ENCODE data around the gene TPD52L2. TPM values are rescaled to one million over a fixed set of nuclear protein-coding genes. Genes with fewer than 3 reads are reported as not detected.

The TPD52L2 gene
- total RNA-seq, 2 experiments from 2014 or later, result 15.1 to 15.3 TPM

DNA sequence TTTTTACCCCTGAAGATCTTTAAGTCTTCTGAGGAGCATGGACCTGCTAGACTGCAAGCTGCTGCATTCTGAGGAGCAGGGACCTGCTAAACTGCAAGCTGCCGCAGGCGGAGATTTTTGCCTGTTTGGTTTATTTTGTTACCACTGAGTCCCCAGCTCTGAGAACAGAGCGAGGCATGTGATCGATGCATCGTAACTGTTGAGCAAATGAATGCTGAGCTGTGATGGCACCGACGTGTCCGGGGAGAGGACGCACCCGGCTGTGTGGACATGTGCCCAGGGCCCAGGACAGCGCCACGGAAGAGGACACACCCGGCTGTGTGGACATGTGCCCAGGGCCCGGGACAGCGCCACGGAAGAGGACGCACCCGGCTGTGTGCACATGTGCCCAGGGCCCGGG is 54.1 kb downstream of the TPD52L2 start:
- Mint-ChIP-seq H3K36me3 (ENCODE audit: low read depth) (peaks cover 41% of the 10 kb centered on the region), H3K4me3 (no peak overlapping the region), H3K27ac (no peak overlapping the region), H3K9me3 (no peaks in the 10 kb centered on the region), H3K27me3 (no peaks in the 10 kb centered on the region), H3K4me1 (ENCODE audit: low read depth) (peaks cover 6% of the 10 kb centered on the region)
- no peak for ATAC-seq (ENCODE audit: poor library complexity)
- Histone ChIP-seq H3K4me1 (ENCODE audit: insufficient read depth, low read length) (no peaks in the 10 kb centered on the region), H3K36me3 (ENCODE audit: insufficient read depth, low read length) (peaks cover 22% of the 10 kb centered on the region), H3K27me3 (ENCODE audit: control insufficient read depth in 1 of 2, insufficient read depth in 2 of 2, low read length in 2 of 2) (no peaks in the 10 kb centered on the region), H3K4me3 (ENCODE audit: low read length) (no peak overlapping the region), H3K9me3 (ENCODE audit: control insufficient read depth in 1 of 2, insufficient read depth in 1 of 2, low read length in 2 of 2) (peaks cover 0 to 15% of the 10 kb centered on the region in 2 experiments), H3K27ac (ENCODE audit: low read depth in 1 of 2, low read length in 2 of 2) (no peak overlapping the region)
- DNase-seq, result no peak
- no peak for TF ChIP-seq CTCF (IDR thresholded peaks at IDR 0.05)
- ChIA-PET POLR2A (no interaction called here), CTCF (no interaction called here)
- intact Hi-C loops (cut with DNase I, micrococcal nuclease), result no loop called here

DNA sequence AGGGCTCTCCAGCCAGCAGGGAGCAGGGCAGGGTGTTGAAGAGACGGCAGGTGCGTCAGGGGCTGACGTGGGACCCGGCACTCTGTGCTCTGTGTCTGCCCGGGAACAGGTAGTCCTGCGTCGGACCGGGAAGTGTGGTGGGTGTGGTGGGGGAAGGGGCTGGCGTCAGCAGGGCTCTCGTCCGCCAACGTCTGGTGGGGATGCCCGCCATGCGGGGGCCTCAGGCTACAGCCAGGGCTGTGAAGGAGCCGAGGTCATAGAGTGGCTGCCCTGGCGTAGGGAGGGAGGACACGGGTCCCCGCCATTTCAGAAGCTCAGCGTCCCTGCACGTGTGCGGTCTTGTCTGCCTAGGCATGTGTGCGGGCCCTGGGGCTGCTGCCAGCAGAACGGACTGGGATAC is 55.2 kb downstream of the TPD52L2 start:
- Mint-ChIP-seq H3K36me3 (ENCODE audit: low read depth) (peaks cover 37% of the 10 kb centered on the region), H3K27ac (no peak overlapping the region), H3K4me3 (no peak overlapping the region), H3K4me1 (ENCODE audit: low read depth) (peaks cover 16% of the 10 kb centered on the region), H3K27me3 (no peaks in the 10 kb centered on the region), H3K9me3 (no peaks in the 10 kb centered on the region)
- no peaks in the 10 kb centered on the region for H3K27me3 ChIP-seq (ENCODE audit: control insufficient read depth in 1 of 2, insufficient read depth in 2 of 2, low read length in 2 of 2)
- CTCF ChIA-PET, result no interaction called here
- no peak for DNase-seq
- TF ChIP-seq CTCF (IDR thresholded peaks at IDR 0.05), result no peak
- intact Hi-C loops (cut with DNase I, micrococcal nuclease), result no loop called here
- H3K9me3 ChIP-seq (ENCODE audit: control insufficient read depth in 1 of 2, insufficient read depth in 1 of 2, low read length in 2 of 2), result peaks cover 0 to 12% of the 10 kb centered on the region in 2 experiments
- POLR2A ChIA-PET, result no interaction called here
- no peak overlapping the region for H3K4me3 ChIP-seq (ENCODE audit: low read length)
- peaks cover 19% of the 10 kb centered on the region for H3K36me3 ChIP-seq (ENCODE audit: insufficient read depth, low read length)
- no peaks in the 10 kb centered on the region for H3K4me1 ChIP-seq (ENCODE audit: insufficient read depth, low read length)
- no peak overlapping the region for H3K27ac ChIP-seq (ENCODE audit: low read depth in 1 of 2, low read length in 2 of 2)
- ATAC-seq (ENCODE audit: poor library complexity), result no peak

DNA sequence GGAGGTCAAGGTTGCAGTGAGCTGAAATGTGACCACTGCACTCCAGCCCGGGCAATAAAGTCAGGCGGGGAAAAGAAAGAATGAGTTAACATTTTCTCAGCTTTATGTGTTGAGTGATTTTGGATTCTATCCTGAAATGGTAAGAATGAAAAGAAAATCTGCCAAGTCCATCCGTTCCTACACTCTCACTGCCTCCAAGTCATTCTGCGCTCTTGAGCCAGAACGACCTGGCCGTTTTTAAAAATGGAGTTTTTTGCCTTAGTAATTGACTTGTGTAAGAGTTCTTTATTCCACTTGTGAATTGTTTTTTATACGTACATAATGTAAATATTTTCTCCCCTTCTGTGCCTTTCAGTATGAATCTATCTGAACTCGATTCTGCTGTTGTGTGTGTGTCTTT is 58.6 kb downstream of the TPD52L2 start:
- intact Hi-C loops (cut with DNase I, micrococcal nuclease), result loop anchor here in 1 of 2 experiments (2.0 kb wide), 1 partner anchor 71 kb away; no protein-coding TSS in a partner anchor
- Histone ChIP-seq H3K4me1 (ENCODE audit: insufficient read depth, low read length) (no peaks in the 10 kb centered on the region), H3K36me3 (ENCODE audit: insufficient read depth, low read length) (peaks cover 34% of the 10 kb centered on the region), H3K27ac (ENCODE audit: low read depth in 1 of 2, low read length in 2 of 2) (no peak overlapping the region), H3K4me3 (ENCODE audit: low read length) (no peak overlapping the region), H3K27me3 (ENCODE audit: control insufficient read depth in 1 of 2, insufficient read depth in 2 of 2, low read length in 2 of 2) (no peaks in the 10 kb centered on the region), H3K9me3 (ENCODE audit: control insufficient read depth in 1 of 2, insufficient read depth in 1 of 2, low read length in 2 of 2) (no peaks in the 10 kb centered on the region)
- Mint-ChIP-seq H3K27ac (peak overlapping the region; percentile 10), H3K4me1 (ENCODE audit: low read depth) (peaks cover 27% of the 10 kb centered on the region), H3K4me3 (no peak overlapping the region), H3K27me3 (no peaks in the 10 kb centered on the region), H3K9me3 (no peaks in the 10 kb centered on the region), H3K36me3 (ENCODE audit: low read depth) (peaks cover 32% of the 10 kb centered on the region)
- TF ChIP-seq CTCF (IDR thresholded peaks at IDR 0.05), result no peak
- ChIA-PET CTCF (no interaction called here), POLR2A (no interaction called here)
- ATAC-seq (ENCODE audit: poor library complexity) (no peak), DNase-seq (no peak)
